ENCODE measurements around the gene VWF. TPM values are rescaled to one million over a fixed set of nuclear protein-coding genes. Genes with fewer than 3 reads are reported as not detected.
"Not testable (repeated sequence)": the region's sequence is repeated elsewhere in the genome, so short reads cannot be mapped to it uniquely, and the experiment has no call there.

The VWF gene
- total RNA-seq, 1 experiment from 2014 or later, result 0.41 TPM

GRCh38 chr12:6165395-6165794, 40.9 kb upstream of the VWF start:
- H3K9me3 ChIP-seq, result no peaks in the 10 kb centered on the region
- H3K4me3 Mint-ChIP-seq (ENCODE audit: unreplicated experiment), result no peak overlapping the region
- H3K27me3 ChIP-seq (replicated peaks; ENCODE audit: control insufficient read depth, insufficient read depth, low read length), result no peaks in the 10 kb centered on the region
- no peak for TF ChIP-seq CTCF (IDR thresholded peaks at IDR 0.05; ENCODE audit: insufficient read depth in 1 of 2, low read depth in 1 of 2, low read length in 1 of 2, severe bottlenecking in 1 of 2, unreplicated experiment in 1 of 2)
- H3K36me3 ChIP-seq (ENCODE audit: control insufficient read depth, insufficient read depth, low read length), result no peaks in the 10 kb centered on the region
- peaks cover 10% of the 10 kb centered on the region for H3K4me1 Mint-ChIP-seq (ENCODE audit: low read depth, unreplicated experiment)
- H3K27ac Mint-ChIP-seq (ENCODE audit: unreplicated experiment), result no peak overlapping the region
- H3K27me3 Mint-ChIP-seq (ENCODE audit: insufficient read depth, unreplicated experiment), result no peaks in the 10 kb centered on the region
- POLR2A ChIA-PET, result interaction anchor here (0.5 kb wide), 1 partner anchor 29 kb away, joined by 3 read pairs; no protein-coding TSS in a partner anchor
- no peaks in the 10 kb centered on the region for H3K36me3 Mint-ChIP-seq (ENCODE audit: insufficient read depth, unreplicated experiment)
- H3K4me1 ChIP-seq, result peaks cover 16% of the 10 kb centered on the region
- no peaks in the 10 kb centered on the region for H3K9me3 Mint-ChIP-seq (ENCODE audit: unreplicated experiment)
- CTCF ChIA-PET, result no interaction called here
- no peak overlapping the region for H3K4me3 ChIP-seq (ENCODE audit: low read depth, low read length)
- intact Hi-C loops (cut with micrococcal nuclease; ENCODE audit: unreplicated experiment), result no loop called here
- DNase-seq, result no peak
- no TSS peak for BruUV-seq (replicated peaks)

- DNase-seq, result no peak
- intact Hi-C loops (cut with micrococcal nuclease; ENCODE audit: unreplicated experiment), result no loop called here
- Histone ChIP-seq H3K4me1 (peaks cover 20% of the 10 kb centered on the region), H3K27me3 (replicated peaks; ENCODE audit: control insufficient read depth, insufficient read depth, low read length) (no peaks in the 10 kb centered on the region), H3K36me3 (ENCODE audit: control insufficient read depth, insufficient read depth, low read length) (no peaks in the 10 kb centered on the region), H3K9me3 (no peaks in the 10 kb centered on the region), H3K4me3 (ENCODE audit: low read depth, low read length) (no peak overlapping the region)
- POLR2A ChIA-PET, result no interaction called here
- no peaks in the 10 kb centered on the region for H3K27me3 Mint-ChIP-seq (ENCODE audit: insufficient read depth, unreplicated experiment)
- no peak overlapping the region for H3K4me3 Mint-ChIP-seq (ENCODE audit: unreplicated experiment)
- no peaks in the 10 kb centered on the region for H3K36me3 Mint-ChIP-seq (ENCODE audit: insufficient read depth, unreplicated experiment)
- peaks cover 14% of the 10 kb centered on the region for H3K4me1 Mint-ChIP-seq (ENCODE audit: low read depth, unreplicated experiment)
- no peak for TF ChIP-seq CTCF (IDR thresholded peaks at IDR 0.05; ENCODE audit: insufficient read depth in 1 of 2, low read depth in 1 of 2, low read length in 1 of 2, severe bottlenecking in 1 of 2, unreplicated experiment in 1 of 2)
- no peak overlapping the region for H3K27ac Mint-ChIP-seq (ENCODE audit: unreplicated experiment)
- CTCF ChIA-PET, result interaction anchor here (0.6 to 0.7 kb wide), 2 partner anchors 10 to 116 kb away, joined by 3 to 6 read pairs; no protein-coding TSS in a partner anchor
- no peaks in the 10 kb centered on the region for H3K9me3 Mint-ChIP-seq (ENCODE audit: unreplicated experiment)
- BruUV-seq (replicated peaks), result no TSS peak
These were observed 39.1 kb upstream of the VWF start for GRCh38 chr12:6163416-6164060.

GRCh38 chr12:6161124-6161882, 36.8 kb upstream of the VWF start:
- Histone ChIP-seq H3K9me3 (no peaks in the 10 kb centered on the region), H3K27me3 (replicated peaks; ENCODE audit: control insufficient read depth, insufficient read depth, low read length) (no peaks in the 10 kb centered on the region), H3K4me3 (ENCODE audit: low read depth, low read length) (no peak overlapping the region), H3K4me1 (peaks cover 11% of the 10 kb centered on the region; the same call in 1 of the 2 replicates), H3K36me3 (ENCODE audit: control insufficient read depth, insufficient read depth, low read length) (no peaks in the 10 kb centered on the region)
- ChIA-PET CTCF (interaction anchor here (0.7 kb wide), 1 partner anchor 34 kb away, joined by 3 read pairs; no protein-coding TSS in a partner anchor), POLR2A (interaction anchor here (0.5 kb wide), 1 partner anchor 117 kb away, joined by 3 read pairs; no protein-coding TSS in a partner anchor)
- no peak for DNase-seq
- Mint-ChIP-seq H3K27me3 (ENCODE audit: insufficient read depth, unreplicated experiment) (no peaks in the 10 kb centered on the region), H3K4me1 (ENCODE audit: low read depth, unreplicated experiment) (peaks cover 7% of the 10 kb centered on the region), H3K4me3 (ENCODE audit: unreplicated experiment) (no peak overlapping the region), H3K36me3 (ENCODE audit: insufficient read depth, unreplicated experiment) (no peaks in the 10 kb centered on the region), H3K9me3 (ENCODE audit: unreplicated experiment) (no peaks in the 10 kb centered on the region), H3K27ac (ENCODE audit: unreplicated experiment) (no peak overlapping the region)
- TF ChIP-seq CTCF (IDR thresholded peaks at IDR 0.05; ENCODE audit: insufficient read depth in 1 of 2, low read depth in 1 of 2, low read length in 1 of 2, severe bottlenecking in 1 of 2, unreplicated experiment in 1 of 2), result no peak
- intact Hi-C loops (cut with micrococcal nuclease; ENCODE audit: unreplicated experiment), result no loop called here
- BruUV-seq (replicated peaks), result no TSS peak

- intact Hi-C loops (cut with micrococcal nuclease; ENCODE audit: unreplicated experiment); H3K9me3 Mint-ChIP-seq (ENCODE audit: unreplicated experiment); H3K4me3 Mint-ChIP-seq (ENCODE audit: unreplicated experiment); H3K27ac Mint-ChIP-seq (ENCODE audit: unreplicated experiment); H3K9me3 ChIP-seq; H3K4me3 ChIP-seq (ENCODE audit: low read depth, low read length); H3K36me3 ChIP-seq (ENCODE audit: control insufficient read depth, insufficient read depth, low read length); H3K27me3 Mint-ChIP-seq (ENCODE audit: insufficient read depth, unreplicated experiment); H3K36me3 Mint-ChIP-seq (ENCODE audit: insufficient read depth, unreplicated experiment); H3K27me3 ChIP-seq (replicated peaks; ENCODE audit: control insufficient read depth, insufficient read depth, low read length); BruUV-seq (replicated peaks); H3K4me1 Mint-ChIP-seq (ENCODE audit: low read depth, unreplicated experiment); DNase-seq; POLR2A ChIA-PET: not testable (repeated sequence)
- H3K4me1 ChIP-seq, result peaks cover 11% of the 10 kb centered on the region; the same call in 1 of the 2 replicates
- CTCF ChIA-PET, result interaction anchor here (0.6 to 1.2 kb wide), 2 partner anchors 11 to 34 kb away, joined by 3 read pairs; no protein-coding TSS in a partner anchor
These were observed 35.7 kb upstream of the VWF start for GRCh38 chr12:6160049-6160649.

Data from Caco-2 (cell line).